ENCODE data around the gene PFKFB2. TPM values are rescaled to one million over a fixed set of nuclear protein-coding genes. Genes with fewer than 3 reads are reported as not detected.

The PFKFB2 gene
- polyA plus RNA-seq, 3 donors, result 2.1 to 6.9 (median 2.3) TPM

GRCh38 chr1:207029701-207030521 lies 23.2 kb upstream of the PFKFB2 start:
- Mint-ChIP-seq H3K9me3 (no peaks in the 10 kb centered on the region), H3K4me1 (peaks cover 14% of the 10 kb centered on the region), H3K4me3 (no peak overlapping the region), H3K36me3 (no peaks in the 10 kb centered on the region), H3K27me3 (ENCODE audit: low read depth in 3 of 3) (peaks cover 6 to 7% (median 7%) of the 10 kb centered on the region in 3 donors), H3K27ac (no peak overlapping the region)
- Histone ChIP-seq H3K4me3 (replicated peaks in 1 of 3; ENCODE audit: low read depth in 2 of 3, low read length in 3 of 3) (no peak overlapping the region), H3K36me3 (replicated peaks in 1 of 2; ENCODE audit: control insufficient read depth in 1 of 2, insufficient read depth in 2 of 2, low read length in 2 of 2) (no peaks in the 10 kb centered on the region), H4K20me1 (ENCODE audit: insufficient read depth, low read length) (no peaks in the 10 kb centered on the region), H3K4me2 (replicated peaks; ENCODE audit: extremely low read depth, low read length, poor library complexity, severe bottlenecking) (no peak overlapping the region), H3K4me1 (ENCODE audit: control insufficient read depth in 1 of 2, insufficient read depth in 2 of 2, low read length in 2 of 2) (peaks cover 5% of the 10 kb centered on the region in 2 donors), H3K27ac (ENCODE audit: low read depth in 1 of 2, low read length in 2 of 2) (no peak overlapping the region), H3K9ac (ENCODE audit: insufficient read depth, low read length, poor library complexity, severe bottlenecking) (no peak overlapping the region), H3K79me2 (ENCODE audit: insufficient read depth, low read length) (no peaks in the 10 kb centered on the region), H3K9me3 (replicated peaks in 1 of 2; ENCODE audit: control insufficient read depth in 1 of 2, insufficient read depth in 1 of 2, low read length in 2 of 2) (no peaks in the 10 kb centered on the region), H2AFZ (ENCODE audit: insufficient read depth, low read depth, low read length, poor library complexity, severe bottlenecking) (no peak overlapping the region), H3K27me3 (ENCODE audit: control insufficient read depth in 2 of 2, insufficient read depth in 2 of 2, low read length in 2 of 2) (no peaks in the 10 kb centered on the region)
- TF ChIP-seq, protein P1, sequence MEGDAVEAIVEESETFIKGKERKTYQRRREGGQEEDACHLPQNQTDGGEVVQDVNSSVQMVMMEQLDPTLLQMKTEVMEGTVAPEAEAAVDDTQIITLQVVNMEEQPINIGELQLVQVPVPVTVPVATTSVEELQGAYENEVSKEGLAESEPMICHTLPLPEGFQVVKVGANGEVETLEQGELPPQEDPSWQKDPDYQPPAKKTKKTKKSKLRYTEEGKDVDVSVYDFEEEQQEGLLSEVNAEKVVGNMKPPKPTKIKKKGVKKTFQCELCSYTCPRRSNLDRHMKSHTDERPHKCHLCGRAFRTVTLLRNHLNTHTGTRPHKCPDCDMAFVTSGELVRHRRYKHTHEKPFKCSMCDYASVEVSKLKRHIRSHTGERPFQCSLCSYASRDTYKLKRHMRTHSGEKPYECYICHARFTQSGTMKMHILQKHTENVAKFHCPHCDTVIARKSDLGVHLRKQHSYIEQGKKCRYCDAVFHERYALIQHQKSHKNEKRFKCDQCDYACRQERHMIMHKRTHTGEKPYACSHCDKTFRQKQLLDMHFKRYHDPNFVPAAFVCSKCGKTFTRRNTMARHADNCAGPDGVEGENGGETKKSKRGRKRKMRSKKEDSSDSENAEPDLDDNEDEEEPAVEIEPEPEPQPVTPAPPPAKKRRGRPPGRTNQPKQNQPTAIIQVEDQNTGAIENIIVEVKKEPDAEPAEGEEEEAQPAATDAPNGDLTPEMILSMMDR (IDR thresholded peaks at IDR 0.05), result no peak
- intact Hi-C loops (cut with micrococcal nuclease), result no loop called here
- 95% methylated on average over 4 of the region's 5 CpGs for WGBS (ENCODE audit: insufficient coverage)
- DNase-seq, result no peak

DNA sequence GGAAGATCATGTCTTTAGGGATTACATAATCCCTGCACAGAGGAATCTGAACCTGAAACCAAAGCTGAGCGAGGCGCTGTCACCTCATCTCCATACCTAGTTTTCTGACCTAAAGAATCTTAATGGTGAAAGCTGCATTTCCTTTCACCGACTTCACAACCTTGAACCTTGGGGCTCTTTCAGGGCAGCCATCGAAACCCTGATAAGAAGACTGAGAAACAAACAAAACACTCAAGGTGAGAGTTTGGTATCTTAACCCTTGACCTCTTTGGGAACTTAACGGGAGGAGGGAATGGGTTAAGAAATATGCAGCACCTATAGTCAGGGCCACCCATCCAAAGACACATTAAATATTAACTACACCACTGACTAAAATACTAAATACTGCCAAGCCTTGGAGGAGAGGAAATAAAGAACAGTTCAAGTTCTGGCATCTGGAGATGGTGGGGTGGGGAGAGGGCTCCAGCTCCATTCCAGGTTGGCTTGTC lies 22.5 kb upstream of the PFKFB2 start:
- H4K20me1 ChIP-seq (ENCODE audit: insufficient read depth, low read length), result no peaks in the 10 kb centered on the region
- no peaks in the 10 kb centered on the region for H3K79me2 ChIP-seq (ENCODE audit: insufficient read depth, low read length)
- peaks cover 7 to 11% (median 8%) of the 10 kb centered on the region in 3 donors for H3K27me3 Mint-ChIP-seq (ENCODE audit: low read depth in 3 of 3)
- H3K9me3 ChIP-seq (replicated peaks in 1 of 2; ENCODE audit: control insufficient read depth in 1 of 2, insufficient read depth in 1 of 2, low read length in 2 of 2), result no peaks in the 10 kb centered on the region
- no peak for DNase-seq
- no peak overlapping the region for H3K4me2 ChIP-seq (replicated peaks; ENCODE audit: extremely low read depth, low read length, poor library complexity, severe bottlenecking)
- H3K27me3 ChIP-seq (ENCODE audit: control insufficient read depth in 2 of 2, insufficient read depth in 2 of 2, low read length in 2 of 2), result no peaks in the 10 kb centered on the region
- TF ChIP-seq, protein P1 (IDR thresholded peaks at IDR 0.05), result no peak
- H3K9me3 Mint-ChIP-seq, result no peaks in the 10 kb centered on the region
- no peak overlapping the region for H3K4me3 ChIP-seq (replicated peaks in 1 of 3; ENCODE audit: low read depth in 2 of 3, low read length in 3 of 3)
- peaks cover 9% of the 10 kb centered on the region for H3K4me1 Mint-ChIP-seq
- H2AFZ ChIP-seq (ENCODE audit: insufficient read depth, low read depth, low read length, poor library complexity, severe bottlenecking), result no peak overlapping the region
- no peaks in the 10 kb centered on the region for H3K4me1 ChIP-seq (ENCODE audit: control insufficient read depth in 1 of 2, insufficient read depth in 2 of 2, low read length in 2 of 2)
- H3K27ac ChIP-seq (ENCODE audit: low read depth in 1 of 2, low read length in 2 of 2), result no peak overlapping the region
- no peak overlapping the region for H3K4me3 Mint-ChIP-seq
- no peaks in the 10 kb centered on the region for H3K36me3 Mint-ChIP-seq
- H3K9ac ChIP-seq (ENCODE audit: insufficient read depth, low read length, poor library complexity, severe bottlenecking), result no peak overlapping the region
- no peaks in the 10 kb centered on the region for H3K36me3 ChIP-seq (replicated peaks in 1 of 2; ENCODE audit: control insufficient read depth in 1 of 2, insufficient read depth in 2 of 2, low read length in 2 of 2)
- WGBS (ENCODE audit: insufficient coverage), result 100% methylated on average over 1 of the region's 5 CpGs
- intact Hi-C loops (cut with micrococcal nuclease), result no loop called here
- H3K27ac Mint-ChIP-seq, result no peak overlapping the region
